Left ventricle myocardium superior (tissue), 1 donor: ENCODE data around the gene CCL17. TPM values are rescaled to one million over a fixed set of nuclear protein-coding genes. Genes with fewer than 3 reads are reported as not detected.
"Not testable (repeated sequence)": the region's sequence is repeated elsewhere in the genome, so short reads cannot be mapped to it uniquely, and the experiment has no call there.

ENCODE experiments used
- ATAC-seq: fragments of 200-7000 bp; cut with Tn5 transposase; one replicate; pipeline ENCODE4 v1.9.1; 2020; ENCODE audit warnings: mild to moderate bottlenecking, moderate library complexity
- DNase-seq: peaks from one replicate; pipeline ENCODE4 v3.0.0-alpha.2; 2020
- intact Hi-C: fragments of 100-400 bp; cut with micrococcal nuclease; formaldehyde crosslinking; loops from one replicate; pipeline ENCODE4 v1.11.0; 2022
- long read RNA-seq: library from polyadenylated mRNA; unstranded; transcript quantifications from one replicate; pipeline ENCODE4 v2.0.0, GENCODE V29; 2021
- total RNA-seq: library from RNA; stranded (reverse); fragmentation: NEBNext Ultra II Directional; extraction: Animal tissue kit (Norgen Biotek cat#: 25700); gene quantifications from one replicate; pipeline ENCODE4 v1.2.1, GENCODE V29; 2021
- donor health status: DM: no; HTN: yes; CAD: no; lungs with severe emphysema.

CCL17 gene
- total RNA-seq: not detected
- long read RNA-seq: 0 reads

- intact Hi-C loops: no loop called here
- ATAC-seq (no peak), DNase-seq (no peak)
Observed at GRCh38 chr16:57403965-57404817, at the start of gene CCL17. CCL17 (plus strand) TSS chr16:57404767; CDS start chr16:57413933, 9,166 bp downstream.

- DNase-seq: no peak
- ATAC-seq: no peak
- intact Hi-C loops: no loop called here
Observed at GRCh38 chr16:57355898-57356414, 48.6 kb upstream of the CCL17 start.

GRCh38 chr16:57356547-57356946 lies 48.0 kb upstream of the CCL17 start:
- DNase-seq: no peak
- ATAC-seq: no peak
- intact Hi-C loops: no loop called here

- no peak for ATAC-seq
Observed at GRCh38 chr16:57357330-57358085, 47.1 kb upstream of the CCL17 start.

GRCh38 chr16:57358086-57358420 lies 46.5 kb upstream of the CCL17 start:
- ATAC-seq: no peak
- intact Hi-C loops: no loop called here
- no peak for DNase-seq

More at GRCh38 chr16:57357330-57358085, 47.1 kb upstream of the CCL17 start:
- DNase-seq: no peak
- intact Hi-C loops: no loop called here

- DNase-seq: no peak
- ATAC-seq: no peak
- intact Hi-C loops: no loop called here
Observed at GRCh38 chr16:57358527-57359095, 46.0 kb upstream of the CCL17 start, which contains the start of gene CCL22. CCL22 (plus strand) TSS chr16:57358783; CDS start chr16:57358817, 34 bp downstream.

- no peak for ATAC-seq
Observed at GRCh38 chr16:57360321-57360935, 44.1 kb upstream of the CCL17 start.

GRCh38 chr16:57361404-57361803 lies 43.2 kb upstream of the CCL17 start:
- intact Hi-C loops: no loop called here
- DNase-seq: no peak
- no peak for ATAC-seq

More at GRCh38 chr16:57360321-57360935, 44.1 kb upstream of the CCL17 start:
- intact Hi-C loops: no loop called here
- no peak for DNase-seq

GRCh38 chr16:57364143-57364542 lies 40.4 kb upstream of the CCL17 start:
- ATAC-seq (no peak), DNase-seq (no peak)
- intact Hi-C loops: no loop called here

GRCh38 chr16:57366544-57367040 lies 38.0 kb upstream of the CCL17 start:
- peak; percentile 56 for ATAC-seq
- intact Hi-C loops: no loop called here
- DNase-seq: no peak

GRCh38 chr16:57367116-57367752 lies 37.3 kb upstream of the CCL17 start:
- DNase-seq (no peak), ATAC-seq (peak; percentile 47)
- intact Hi-C loops: no loop called here

- no peak for ATAC-seq
- intact Hi-C loops: no loop called here
- DNase-seq: no peak
Observed at GRCh38 chr16:57371494-57372371, 32.8 kb upstream of the CCL17 start.

- intact Hi-C loops: no loop called here
- DNase-seq: peak; percentile 60
- ATAC-seq: peak; percentile 87
Observed at GRCh38 chr16:57372372-57373116, 32.0 kb upstream of the CCL17 start, which contains the start of gene CX3CL1. CX3CL1 (plus strand) TSS chr16:57372490; CDS start chr16:57372569, 79 bp downstream.

GRCh38 chr16:57373117-57373947 lies 31.2 kb upstream of the CCL17 start:
- DNase-seq (no peak), ATAC-seq (no peak)
- intact Hi-C loops: no loop called here

GRCh38 chr16:57374067-57374534 lies 30.5 kb upstream of the CCL17 start:
- DNase-seq (no peak), ATAC-seq (no peak)
- intact Hi-C loops: no loop called here

GRCh38 chr16:57374925-57375465 lies 29.6 kb upstream of the CCL17 start:
- ATAC-seq, intact Hi-C loops, DNase-seq: not testable (repeated sequence)
